Iris pigment epithelial cell (primary cell): ENCODE data around the gene OPRM1.
"Not testable (repeated sequence)": the region's sequence is repeated elsewhere in the genome, so short reads cannot be mapped to it uniquely, and the experiment has no call there.

Source experiments
- DNase-seq: peaks from one replicate; pipeline ENCODE4 v3.0.0-alpha.2; 2011; ENCODE audit warnings: low read depth

The OPRM1 gene

DNA sequence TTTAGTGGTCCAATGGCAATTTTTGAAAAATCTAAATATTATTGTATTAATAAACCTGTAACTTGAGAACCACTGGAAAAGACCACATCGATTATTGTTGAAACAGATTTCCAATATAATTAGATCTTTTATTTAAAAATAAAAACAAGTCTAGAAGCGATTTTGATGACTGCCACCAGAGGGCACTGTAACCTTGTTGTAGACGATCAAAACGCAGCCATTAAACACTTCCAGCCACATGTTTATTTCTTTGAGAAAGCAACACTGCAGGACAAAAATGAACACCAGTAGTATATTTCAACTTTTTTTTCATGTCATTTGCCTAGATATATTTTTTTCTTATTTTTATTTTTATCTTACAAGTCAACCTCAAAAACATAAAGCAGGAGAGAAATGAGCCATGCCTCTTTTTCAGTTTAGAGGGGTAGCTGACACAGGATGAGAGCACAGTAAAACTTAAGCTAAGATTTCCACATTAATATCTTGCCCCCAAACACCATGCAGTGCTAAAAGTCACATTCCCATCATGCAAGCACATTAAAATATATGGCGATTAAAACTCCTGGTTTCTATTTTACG lies 115.4 kb downstream of the OPRM1 start:
- peak; percentile 67 for DNase-seq

DNA sequence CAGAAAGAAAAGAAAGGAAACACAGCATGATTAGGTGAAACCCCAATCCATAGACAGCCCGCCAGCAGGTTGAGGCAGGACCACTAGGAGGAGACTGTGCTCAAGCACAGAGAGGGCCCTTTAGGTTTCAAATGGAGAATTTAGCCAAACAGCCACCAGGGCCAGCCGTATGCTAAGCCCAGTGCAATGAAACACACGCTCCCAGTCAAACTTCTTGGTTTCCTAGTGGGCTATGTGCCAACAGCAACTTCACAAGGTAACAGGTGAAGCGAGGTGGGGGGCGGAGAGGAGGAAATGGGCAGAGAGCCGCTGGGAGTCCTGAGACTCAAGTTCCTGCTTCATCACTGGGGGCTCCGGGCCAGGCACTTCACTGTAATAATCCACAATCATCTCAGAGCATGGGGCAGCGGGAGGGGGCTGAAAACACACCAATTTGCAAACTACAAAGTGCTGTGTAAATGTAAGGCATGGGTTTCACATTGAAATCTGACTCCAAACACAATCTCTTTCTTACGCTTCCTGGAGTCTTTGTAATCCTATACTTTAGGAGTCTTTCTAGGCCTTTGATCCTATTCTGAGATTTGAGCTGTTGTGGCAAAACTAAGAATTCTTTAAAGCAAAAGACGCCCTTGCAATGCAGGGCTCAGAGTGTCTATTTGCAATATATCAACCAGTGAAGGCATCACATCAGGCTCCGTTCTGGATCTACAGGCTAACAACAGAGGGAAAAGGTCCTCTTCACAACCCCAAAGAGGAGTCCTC lies 117.3 kb downstream of the OPRM1 start:
- DNase-seq, result peak; percentile 55

DNA sequence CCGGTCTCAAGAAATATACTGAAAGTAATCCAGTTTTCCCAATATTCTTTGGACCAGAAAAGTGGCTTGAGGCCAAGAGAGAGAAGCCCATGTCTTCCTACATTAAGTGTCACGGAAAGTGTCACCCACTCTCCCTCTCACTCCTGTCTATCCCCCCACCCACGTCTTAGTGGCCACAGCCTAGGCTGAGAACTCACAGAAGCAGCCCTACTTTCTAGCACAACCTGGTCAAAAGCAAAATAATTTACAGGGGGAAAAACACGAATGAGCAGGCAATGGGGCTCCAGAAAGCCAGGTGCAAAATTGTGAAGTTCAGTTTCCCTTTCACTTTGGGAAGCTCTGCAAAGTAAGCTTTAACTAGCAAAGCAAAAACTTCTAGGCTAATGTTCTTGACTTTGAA lies 118.0 kb downstream of the OPRM1 start:
- DNase-seq, result no peak

DNA sequence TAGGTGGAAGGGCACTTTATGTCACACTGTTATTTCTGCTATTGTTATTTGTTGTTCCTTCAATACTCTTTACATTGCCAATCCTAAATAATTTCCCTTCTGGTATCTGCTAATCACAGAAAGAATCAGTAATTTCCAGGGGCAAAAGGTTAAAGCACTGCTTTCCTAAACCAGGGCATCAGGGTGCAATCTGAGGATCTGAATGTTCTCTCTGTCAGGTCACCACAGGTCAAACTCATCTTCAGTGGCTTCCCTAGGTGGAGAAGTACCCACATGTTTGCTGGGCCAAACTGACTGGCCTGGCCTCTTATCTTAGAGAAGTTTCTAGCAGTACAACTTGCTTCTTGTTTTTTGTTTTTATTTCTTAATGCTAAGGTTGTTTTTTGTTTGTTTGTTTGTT lies 118.7 kb downstream of the OPRM1 start:
- DNase-seq, result no peak

DNA sequence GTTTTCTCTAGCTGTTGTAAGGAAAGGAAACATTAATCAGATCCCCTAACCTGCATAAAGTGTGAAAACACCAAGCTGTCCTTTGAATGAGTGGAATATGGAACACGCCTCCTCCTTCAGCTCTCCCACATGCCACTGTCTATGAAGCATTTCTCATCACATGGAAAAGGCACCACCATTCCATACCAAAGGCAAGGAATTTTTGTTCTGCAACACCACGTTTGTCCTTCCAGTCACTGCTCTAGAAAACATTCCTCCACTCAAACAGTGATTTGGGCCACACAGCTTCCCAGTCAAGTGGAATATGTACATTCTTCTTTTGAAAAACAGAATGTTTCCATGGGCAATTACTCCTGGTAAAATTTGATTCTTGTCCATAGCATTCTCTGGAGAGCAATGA lies 120.1 kb downstream of the OPRM1 start:
- no peak for DNase-seq

DNA sequence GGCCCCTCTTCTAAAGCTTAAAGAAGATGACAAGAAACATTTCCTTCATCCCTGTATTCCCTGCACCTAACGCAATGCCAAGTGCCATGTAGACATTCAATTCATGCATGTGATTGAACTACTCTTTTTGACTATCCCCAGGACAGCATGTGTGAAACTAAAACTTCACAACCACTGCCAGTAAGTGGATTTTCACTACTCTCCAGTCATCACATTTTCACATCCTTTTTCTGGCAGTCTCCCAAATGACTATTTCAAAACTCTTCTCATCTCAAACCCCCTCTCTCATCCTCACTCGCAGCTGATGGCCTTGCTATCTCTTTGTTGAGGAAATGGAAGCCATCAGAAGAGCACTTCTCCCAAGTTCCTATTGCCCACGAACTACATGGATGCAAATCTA lies 122.6 kb downstream of the OPRM1 start:
- DNase-seq, result no peak

DNA sequence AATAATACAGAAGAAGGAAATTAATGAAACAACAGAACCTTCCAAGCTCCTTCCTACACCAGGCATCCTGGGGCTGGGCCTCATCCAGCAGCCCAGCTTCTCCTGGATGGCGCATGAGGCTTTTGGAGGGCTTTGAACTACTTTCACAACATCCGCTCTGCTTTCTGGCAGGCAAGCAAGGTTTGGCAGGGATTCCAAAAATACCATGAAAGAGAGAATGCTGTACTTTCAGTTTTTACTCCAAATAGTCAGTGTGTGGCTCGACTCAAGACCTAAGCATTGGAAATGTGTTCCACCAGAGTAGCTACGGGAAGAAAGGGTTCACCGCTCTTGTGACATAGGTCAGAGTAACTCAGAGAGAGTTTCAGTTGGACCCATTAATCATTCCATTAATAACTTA lies 125.4 kb downstream of the OPRM1 start:
- DNase-seq, result peak; percentile 85

DNA sequence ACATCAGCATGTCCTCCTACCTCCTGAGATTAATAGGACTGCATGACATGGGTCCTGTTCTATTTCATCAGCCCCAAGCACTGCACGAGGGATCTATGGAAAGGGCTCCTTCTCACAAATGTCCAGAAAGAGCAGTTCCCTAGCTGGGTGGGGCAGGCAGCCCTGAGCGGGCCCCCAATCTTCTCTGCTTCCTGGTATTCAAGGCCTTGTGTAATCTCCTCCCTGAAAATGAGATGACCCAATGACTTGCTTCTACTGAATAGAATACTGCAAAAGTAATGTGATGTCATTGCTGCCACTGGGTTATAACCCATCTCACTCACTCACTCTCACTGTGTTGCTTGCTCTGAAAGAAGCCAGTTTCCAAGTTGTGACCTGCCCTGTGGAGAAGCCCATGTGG lies 126.4 kb downstream of the OPRM1 start:
- DNase-seq, result no peak

DNA sequence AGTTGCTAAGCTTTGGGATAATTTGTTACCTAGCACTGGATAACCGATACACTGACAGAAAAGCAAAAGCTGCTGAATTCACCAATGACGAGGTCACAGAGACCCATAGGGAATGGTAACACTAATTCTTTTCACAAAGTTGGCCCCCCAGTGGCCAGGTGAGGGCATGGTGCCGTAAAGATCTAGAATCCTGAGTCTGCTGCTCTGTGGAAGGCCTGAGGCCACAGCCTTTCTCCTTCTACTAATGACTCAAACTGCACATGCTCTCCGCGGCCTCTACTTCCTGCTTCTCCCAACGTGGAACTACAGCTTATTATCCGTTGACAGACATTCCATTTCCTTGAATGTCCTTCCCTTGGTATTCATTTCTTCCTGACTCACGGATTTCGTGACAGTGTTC lies 127.1 kb downstream of the OPRM1 start:
- no peak for DNase-seq

DNA sequence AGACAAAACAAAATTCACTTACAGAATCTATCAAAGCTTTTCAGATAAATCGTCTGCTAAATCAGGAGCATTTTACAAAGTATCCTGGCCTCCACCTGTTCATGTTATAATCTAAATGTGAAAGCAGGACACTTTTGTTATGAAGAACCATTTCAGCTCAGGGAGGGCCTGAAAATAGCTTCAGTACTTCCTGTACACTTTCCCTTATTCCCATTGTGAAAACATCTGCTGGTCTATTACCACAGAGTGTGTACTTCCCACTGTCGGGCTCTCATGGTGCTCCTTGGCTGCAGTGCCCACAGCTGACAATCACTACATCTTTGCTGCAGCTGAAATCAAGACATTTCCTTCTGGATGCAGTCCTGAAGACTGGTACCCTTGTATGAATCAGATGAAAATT lies 128.1 kb downstream of the OPRM1 start:
- DNase-seq, result no peak

DNA sequence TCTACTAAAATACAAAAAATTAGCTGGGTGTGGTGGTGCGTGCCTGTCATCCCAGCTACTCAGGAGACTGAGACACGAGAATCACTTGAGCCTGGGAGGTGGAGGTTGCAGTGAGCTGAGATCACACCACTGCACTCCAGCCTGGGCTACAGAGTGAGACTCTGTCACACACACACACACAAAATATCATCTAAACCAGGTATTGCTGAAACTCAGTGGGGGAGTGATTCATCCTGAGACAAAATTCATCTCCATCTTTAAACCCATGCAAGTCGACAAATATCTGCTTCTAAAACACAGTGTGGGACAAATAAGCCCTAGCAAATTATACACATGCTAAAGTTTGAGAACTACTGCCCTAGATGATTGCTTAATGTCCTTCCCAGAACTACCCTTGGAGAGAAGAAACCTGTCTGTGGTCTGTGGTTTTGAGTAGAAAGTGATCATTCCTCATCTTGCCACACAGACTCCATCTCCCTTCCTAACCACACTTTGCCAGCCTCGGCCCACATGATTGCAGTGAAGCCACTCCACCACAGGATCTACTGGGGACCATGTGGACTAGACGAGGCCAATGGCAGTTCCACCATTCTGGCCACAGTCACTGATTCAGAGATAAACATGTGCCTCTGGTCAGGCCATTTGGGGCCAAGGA lies 130.3 kb downstream of the OPRM1 start:
- peak; percentile 3 for DNase-seq

DNA sequence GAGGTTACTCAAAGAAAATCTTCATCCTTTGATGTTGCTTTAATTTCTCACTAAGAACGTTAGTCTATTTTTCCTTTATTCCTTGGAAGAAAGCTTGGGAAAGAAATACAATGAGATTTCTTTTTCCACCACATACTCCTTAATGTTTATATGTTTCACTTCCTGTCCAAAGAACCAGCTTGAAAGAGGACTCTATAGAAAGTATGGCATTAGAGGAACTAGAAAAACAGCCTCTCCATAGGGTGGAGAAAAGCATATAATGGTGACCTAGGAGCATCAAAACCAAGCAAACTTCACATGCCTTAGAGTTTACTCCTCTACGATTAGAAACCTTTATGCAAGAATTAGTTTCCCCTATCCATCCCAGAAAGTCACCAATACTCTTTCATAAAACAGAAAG lies 131.1 kb downstream of the OPRM1 start:
- DNase-seq, result no peak

DNA sequence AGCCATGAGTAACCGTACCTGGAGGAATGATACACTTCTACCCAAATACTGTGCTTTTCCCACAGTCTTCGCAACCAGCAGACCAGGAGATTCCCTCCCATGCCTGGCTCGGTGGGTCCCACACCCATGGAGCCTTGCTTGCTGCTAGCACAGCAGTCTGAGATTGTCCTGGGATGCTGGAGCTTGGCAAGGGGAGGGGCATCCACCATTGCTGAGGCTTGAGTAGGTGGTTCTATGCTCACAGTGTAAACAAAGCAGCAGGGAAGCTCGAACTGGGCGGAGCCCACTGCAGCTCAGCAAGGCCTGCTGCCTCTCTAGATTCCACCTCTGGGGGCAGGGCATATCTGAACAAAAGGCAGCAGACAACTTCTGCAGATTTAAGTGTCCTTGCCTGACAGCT lies 133.4 kb downstream of the OPRM1 start:
- not testable (repeated sequence) for DNase-seq

DNA sequence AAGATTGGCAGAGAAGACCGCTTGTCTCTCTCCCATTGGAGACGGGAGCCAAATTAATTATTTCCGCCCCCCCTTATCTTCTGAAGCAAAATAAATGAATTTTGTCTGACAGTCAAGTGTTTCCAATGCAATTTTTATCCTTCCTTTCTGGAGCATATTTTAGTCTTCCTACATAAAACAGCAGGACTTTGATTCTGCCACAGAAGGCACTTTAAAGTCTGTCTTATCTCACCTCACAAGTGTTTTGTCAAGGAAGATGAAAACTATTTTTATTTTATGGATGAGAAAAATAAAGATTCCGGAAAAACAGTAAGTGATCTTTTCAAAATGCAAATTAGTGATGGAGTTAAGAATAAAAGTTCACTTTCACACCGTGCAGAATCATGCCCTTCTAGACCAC lies 140.4 kb downstream of the OPRM1 start:
- no peak for DNase-seq

DNA sequence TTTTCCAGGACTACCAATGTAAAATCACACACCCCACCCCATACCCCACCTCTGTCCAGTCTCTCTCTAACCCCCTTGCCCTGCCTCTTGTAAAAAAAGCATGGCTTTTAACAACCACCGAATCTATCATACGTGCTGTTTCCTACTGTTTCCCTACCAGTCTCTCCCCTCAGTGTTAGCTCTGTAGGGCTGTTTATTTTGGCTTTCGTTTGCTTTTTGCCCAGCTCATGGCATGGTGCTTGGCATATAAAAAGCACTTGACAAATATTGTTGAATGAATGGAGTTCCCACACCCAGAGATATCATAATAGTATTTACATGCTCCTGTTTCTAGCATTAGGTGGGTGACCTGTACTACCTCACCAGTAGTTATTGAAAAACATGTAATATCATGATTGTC lies 148.2 kb downstream of the OPRM1 start:
- DNase-seq, result no peak

DNA sequence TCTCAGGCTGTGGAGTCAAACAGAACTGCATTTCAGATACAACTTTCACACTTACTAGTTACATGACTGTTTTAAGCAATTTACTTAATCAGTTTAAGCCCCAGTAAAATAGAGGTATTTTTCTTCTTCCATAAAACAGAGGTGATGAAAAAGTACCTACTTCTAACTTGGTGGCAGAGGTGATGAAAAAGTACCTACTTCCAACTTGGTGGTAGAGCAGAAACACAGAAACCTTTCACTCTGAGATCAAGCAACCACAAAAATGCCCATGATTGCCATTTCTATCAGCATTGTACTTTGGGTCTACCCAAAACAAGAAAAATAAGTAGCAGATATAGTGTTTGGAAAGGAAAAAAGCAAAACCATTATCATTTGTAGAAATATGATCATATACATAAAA lies 148.7 kb downstream of the OPRM1 start:
- DNase-seq, result no peak

DNA sequence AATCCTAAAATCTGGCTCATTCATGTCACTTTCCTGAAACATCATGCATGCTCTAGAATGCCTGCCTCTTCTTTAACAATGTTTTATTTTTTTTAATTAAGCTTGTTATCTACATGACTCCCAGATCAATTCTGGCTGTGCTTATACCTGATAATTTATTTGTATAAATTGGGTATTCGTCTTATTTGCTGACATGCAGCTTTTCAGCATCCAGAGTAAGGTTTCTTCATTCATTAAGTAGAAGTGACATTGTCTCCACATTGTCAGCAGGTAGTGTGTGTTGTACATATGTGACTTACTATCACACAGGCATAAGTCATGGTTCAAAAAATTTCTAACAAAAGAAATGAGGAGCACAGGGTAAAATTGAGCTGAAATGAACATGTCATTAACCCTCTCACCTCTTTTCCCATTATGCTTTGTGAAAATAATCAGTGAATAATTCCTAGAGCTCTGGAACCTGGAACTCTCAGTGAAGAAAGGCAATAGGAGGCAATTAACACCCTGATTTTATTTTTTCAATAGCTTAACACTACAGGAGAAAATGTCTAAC lies 157.4 kb downstream of the OPRM1 start:
- no peak for DNase-seq

DNA sequence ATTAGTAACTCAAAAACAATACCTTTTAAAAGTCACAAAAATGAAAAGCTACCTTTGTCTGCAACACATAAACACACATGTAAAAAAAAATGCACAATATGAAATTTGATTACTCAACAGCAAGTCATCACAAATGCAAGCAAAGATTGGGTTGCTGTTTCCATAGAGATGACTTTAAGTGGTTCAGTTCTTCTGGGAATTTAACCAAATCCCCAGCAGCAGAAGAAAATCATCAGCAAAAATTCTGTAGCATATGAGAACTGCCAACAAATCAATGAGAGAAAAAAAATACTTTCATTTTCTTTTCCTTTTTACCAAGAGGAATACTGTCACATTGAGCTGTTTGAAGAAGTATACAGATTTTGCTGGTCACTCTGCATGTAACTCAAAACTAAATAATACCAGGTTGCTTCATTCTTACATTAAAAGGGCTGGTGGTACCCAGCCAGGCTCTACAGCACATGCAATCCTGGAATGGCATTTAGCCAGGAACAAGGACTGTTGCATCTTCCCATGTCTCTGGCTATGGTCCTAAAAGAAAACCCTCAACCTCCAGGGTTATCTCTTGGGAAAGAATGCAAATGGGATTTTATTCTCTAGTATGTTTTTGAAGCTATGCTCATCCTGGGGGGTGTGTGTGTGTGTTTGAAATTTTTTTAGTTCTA lies 158.3 kb downstream of the OPRM1 start:
- DNase-seq, result peak; percentile 24

DNA sequence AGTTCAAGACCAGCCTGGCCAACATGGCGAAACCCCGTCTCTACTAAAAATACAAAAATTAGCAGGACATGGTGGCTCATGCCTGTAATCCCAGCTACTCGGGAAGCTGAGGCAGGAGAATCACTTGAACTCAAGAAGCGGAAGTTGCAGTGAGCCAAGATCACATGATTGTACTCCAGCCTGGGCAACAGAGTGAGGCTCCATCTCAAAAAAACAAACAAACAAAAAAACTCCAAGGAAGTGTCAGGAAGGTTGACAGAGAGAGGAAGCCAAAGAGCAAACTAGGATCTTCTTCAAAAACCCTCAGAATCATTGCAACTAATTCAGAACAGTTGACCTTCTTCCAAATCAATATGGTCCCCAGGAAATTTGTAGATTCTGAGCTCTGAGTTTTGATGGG lies 162.6 kb downstream of the OPRM1 start:
- DNase-seq, result not testable (repeated sequence)

DNA sequence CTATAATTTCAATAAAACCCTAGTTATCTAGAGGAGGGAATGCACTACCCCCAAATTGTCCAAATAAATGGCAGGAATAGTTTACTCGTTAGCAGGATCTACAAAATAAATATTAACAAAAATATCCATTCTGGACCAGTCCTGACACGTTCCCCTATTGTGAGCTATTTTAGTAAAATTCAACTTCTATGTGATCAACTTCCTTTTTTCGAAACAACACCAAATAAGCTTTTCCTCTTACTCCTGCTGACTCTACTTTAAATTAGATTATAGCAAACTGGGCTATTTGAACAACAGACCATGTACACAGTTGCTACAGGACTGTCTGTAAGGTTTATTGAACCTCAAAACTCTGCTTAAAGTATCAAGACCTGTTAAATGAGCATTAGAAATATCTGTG lies 163.3 kb downstream of the OPRM1 start:
- DNase-seq, result no peak

DNA sequence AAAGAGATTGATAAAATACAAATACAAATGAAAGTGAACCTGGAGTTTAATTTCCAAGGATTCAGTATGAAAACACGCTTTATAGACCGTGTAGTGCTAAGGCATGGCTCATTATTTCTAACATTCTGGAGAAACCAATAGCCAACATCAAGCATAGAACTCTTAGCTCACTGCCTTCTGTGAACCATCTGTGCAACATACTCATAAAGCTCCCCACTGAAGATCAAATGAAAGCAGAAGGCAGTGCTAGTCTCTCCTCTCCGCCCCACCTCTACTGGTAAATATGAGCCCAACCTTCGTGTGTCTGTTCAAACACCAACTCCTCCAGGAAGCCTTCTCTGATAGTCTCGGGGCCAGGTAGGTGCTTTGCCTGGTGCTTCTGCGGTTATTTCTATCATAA lies 163.9 kb downstream of the OPRM1 start:
- no peak for DNase-seq

DNA sequence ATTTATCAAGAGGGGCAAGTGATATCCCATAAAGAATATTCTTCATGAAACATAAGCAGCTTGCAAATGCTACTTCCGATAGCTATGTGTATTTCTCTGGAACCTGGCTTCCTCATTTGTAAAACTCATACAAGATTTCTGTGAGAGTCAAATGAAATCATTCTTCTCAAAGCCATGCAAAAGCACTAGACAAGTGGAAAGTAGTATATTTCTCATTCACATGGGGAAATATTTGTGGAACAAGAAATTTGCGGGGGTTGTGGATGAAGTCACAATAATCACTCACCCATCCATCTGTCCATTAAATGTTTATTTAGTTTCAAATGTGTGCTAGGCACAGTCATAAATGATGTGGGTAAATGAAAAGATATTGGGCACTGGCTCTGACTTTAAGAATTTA lies 167.1 kb downstream of the OPRM1 start:
- no peak for DNase-seq

DNA sequence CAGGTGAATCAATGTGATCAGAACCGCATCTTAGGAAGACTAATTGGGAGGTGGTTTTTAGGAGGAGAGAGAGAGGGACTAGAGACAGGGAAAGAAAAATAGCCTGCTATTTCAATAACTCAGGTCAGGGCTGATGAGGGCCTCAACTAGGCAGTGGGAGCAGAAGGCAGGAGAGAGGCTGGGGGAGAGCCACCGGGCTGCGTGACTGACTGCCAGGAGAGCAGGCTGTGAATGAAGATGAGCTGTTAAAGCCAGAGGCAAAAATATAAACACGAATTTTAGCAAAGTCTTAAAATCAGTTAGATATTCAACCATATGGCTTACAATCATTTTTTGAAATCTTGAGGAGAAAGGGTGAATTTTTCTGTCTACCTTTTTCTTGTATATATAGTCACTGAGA lies 168.0 kb downstream of the OPRM1 start:
- no peak for DNase-seq
